Neuron (in vitro differentiated cells): ENCODE data around the gene PPARG.
A peak's percentile ranks its signal among the peaks of the same experiment; 100 is the strongest.
"Not testable (repeated sequence)": the region's sequence is repeated elsewhere in the genome, so short reads cannot be mapped to it uniquely, and the experiment has no call there.

Experiments
- H2AFZ ChIP-seq: one replicate; pipeline ENCODE4 v1.6.1; 2013; ENCODE audit warnings: low read depth, mild to moderate bottlenecking, inconsistent platforms, low read length, moderate library complexity
- H3K27me3 ChIP-seq: one replicate; pipeline ENCODE4 v1.6.1; 2013; ENCODE audit warnings: low read length; ENCODE audit not compliant: insufficient read depth
- H3K36me3 ChIP-seq: one replicate; pipeline ENCODE4 v1.6.1; 2013; ENCODE audit warnings: low read length; ENCODE audit not compliant: insufficient read depth
- H3K4me1 ChIP-seq: one replicate; pipeline ENCODE4 v1.6.1; 2013; ENCODE audit warnings: low read length; ENCODE audit not compliant: insufficient read depth
- H3K4me3 ChIP-seq: 2 replicates; pipeline ENCODE4 v1.5.1; 2013; ENCODE audit warnings: mild to moderate bottlenecking, low read length, moderate library complexity
- H3K9me3 ChIP-seq: one replicate; pipeline ENCODE4 v1.6.1; 2013; ENCODE audit warnings: low read length

PPARG gene

GRCh38 chr3:12470111-12470510 lies 181.2 kb downstream of the PPARG start:
- Histone ChIP-seq H3K27me3 (peaks cover 13% of the 10 kb centered on the region), H3K9me3 (no peaks in the 10 kb centered on the region), H3K4me3 (no peak overlapping the region), H3K4me1 (no peaks in the 10 kb centered on the region), H2AFZ (no peak overlapping the region), H3K36me3 (no peaks in the 10 kb centered on the region)

- Histone ChIP-seq H3K36me3 (no peaks in the 10 kb centered on the region), H3K4me3 (no peak overlapping the region), H3K4me1 (no peaks in the 10 kb centered on the region), H3K9me3 (no peaks in the 10 kb centered on the region), H3K27me3 (peaks cover 15% of the 10 kb centered on the region), H2AFZ (no peak overlapping the region)
Observed at GRCh38 chr3:12470680-12471079, 181.8 kb downstream of the PPARG start.

- Histone ChIP-seq H3K36me3 (no peaks in the 10 kb centered on the region), H3K9me3 (no peaks in the 10 kb centered on the region), H3K4me1 (no peaks in the 10 kb centered on the region), H2AFZ (no peak overlapping the region), H3K4me3 (no peak overlapping the region), H3K27me3 (peaks cover 19% of the 10 kb centered on the region)
Observed at GRCh38 chr3:12471241-12471640, 182.4 kb downstream of the PPARG start.

- Histone ChIP-seq H3K9me3 (no peaks in the 10 kb centered on the region), H2AFZ (no peak overlapping the region), H3K4me1 (no peaks in the 10 kb centered on the region), H3K4me3 (no peak overlapping the region), H3K36me3 (no peaks in the 10 kb centered on the region), H3K27me3 (peaks cover 19% of the 10 kb centered on the region)
Observed at GRCh38 chr3:12472000-12472610, 183.2 kb downstream of the PPARG start.

GRCh38 chr3:12472796-12473195 lies 183.9 kb downstream of the PPARG start:
- Histone ChIP-seq H3K9me3 (no peaks in the 10 kb centered on the region), H3K36me3 (no peaks in the 10 kb centered on the region), H3K4me1 (no peaks in the 10 kb centered on the region)

GRCh38 chr3:12473511-12473910 lies 184.6 kb downstream of the PPARG start:
- Histone ChIP-seq H3K4me1 (no peaks in the 10 kb centered on the region), H3K27me3 (peaks cover 19% of the 10 kb centered on the region), H3K9me3 (no peaks in the 10 kb centered on the region), H3K36me3 (no peaks in the 10 kb centered on the region), H3K4me3 (no peak overlapping the region), H2AFZ (no peak overlapping the region)

More at GRCh38 chr3:12472796-12473195, 183.9 kb downstream of the PPARG start:
- no peak overlapping the region for H3K4me3 ChIP-seq
- H3K27me3 ChIP-seq: peaks cover 19% of the 10 kb centered on the region
- no peak overlapping the region for H2AFZ ChIP-seq

GRCh38 chr3:12476238-12476897 lies 187.5 kb downstream of the PPARG start:
- Histone ChIP-seq H3K27me3 (peaks cover 19% of the 10 kb centered on the region), H2AFZ (no peak overlapping the region), H3K4me3 (no peak overlapping the region), H3K4me1 (no peaks in the 10 kb centered on the region), H3K9me3 (no peaks in the 10 kb centered on the region), H3K36me3 (no peaks in the 10 kb centered on the region)

GRCh38 chr3:12477256-12477655 lies 188.4 kb downstream of the PPARG start:
- H3K4me3 ChIP-seq: no peak overlapping the region
- H2AFZ ChIP-seq: no peak overlapping the region
- H3K4me1 ChIP-seq: no peaks in the 10 kb centered on the region
- no peaks in the 10 kb centered on the region for H3K9me3 ChIP-seq
- no peaks in the 10 kb centered on the region for H3K36me3 ChIP-seq
- peaks cover 19% of the 10 kb centered on the region for H3K27me3 ChIP-seq

GRCh38 chr3:12478326-12478725 lies 189.5 kb downstream of the PPARG start:
- Histone ChIP-seq H3K4me3 (no peak overlapping the region), H3K36me3 (no peaks in the 10 kb centered on the region), H2AFZ (no peak overlapping the region), H3K4me1 (peaks cover under 1% of the 10 kb centered on the region), H3K27me3 (peaks cover 23% of the 10 kb centered on the region), H3K9me3 (no peaks in the 10 kb centered on the region)

- peaks cover 18% of the 10 kb centered on the region for H3K27me3 ChIP-seq
- not testable (repeated sequence) for H3K4me1 ChIP-seq, H3K4me3 ChIP-seq, H3K9me3 ChIP-seq, H3K36me3 ChIP-seq, H2AFZ ChIP-seq
Observed at GRCh38 chr3:12479198-12479597, 190.3 kb downstream of the PPARG start.

GRCh38 chr3:12479919-12480427 lies 191.1 kb downstream of the PPARG start:
- Histone ChIP-seq H3K27me3 (peaks cover 10% of the 10 kb centered on the region), H3K4me3 (no peak overlapping the region), H3K9me3 (no peaks in the 10 kb centered on the region), H3K36me3 (no peaks in the 10 kb centered on the region), H3K4me1 (peaks cover 7% of the 10 kb centered on the region), H2AFZ (no peak overlapping the region)

- H3K36me3 ChIP-seq: no peaks in the 10 kb centered on the region
- peak overlapping the region; percentile 79 for H3K4me3 ChIP-seq
- no peaks in the 10 kb centered on the region for H3K9me3 ChIP-seq
- H2AFZ ChIP-seq: peak overlapping the region; percentile 81
- peaks cover 17% of the 10 kb centered on the region for H3K4me1 ChIP-seq
- peaks cover 3% of the 10 kb centered on the region for H3K27me3 ChIP-seq
Observed at GRCh38 chr3:12483410-12483809, 194.5 kb downstream of the PPARG start.

GRCh38 chr3:12483872-12484197 lies 195.0 kb downstream of the PPARG start:
- Histone ChIP-seq H3K4me1 (peaks cover 17% of the 10 kb centered on the region), H3K9me3 (no peaks in the 10 kb centered on the region), H2AFZ (peak overlapping the region; percentile 81), H3K4me3 (peak overlapping the region; percentile 79), H3K27me3 (peaks cover 3% of the 10 kb centered on the region), H3K36me3 (no peaks in the 10 kb centered on the region)
